ENCODE measurements around the gene CHRND. TPM values are rescaled to one million over a fixed set of nuclear protein-coding genes. Genes with fewer than 3 reads are reported as not detected.

Gene CHRND
- total RNA-seq, 1 experiment from 2014 or later, result not detected

- TF ChIP-seq ZNF512 (CRISPR knock-in tag; IDR thresholded peaks at IDR 0.05; ENCODE audit: borderline replicate concordance) (no peak), ZNF532 (CRISPR knock-in tag; IDR thresholded peaks at IDR 0.05; ENCODE audit: borderline replicate concordance) (no peak)
Observed at GRCh38 chr2:232533944-232534710, 8.2 kb downstream of the CHRND start (continued).

- peaks cover 4% of the 10 kb centered on the region; the same call in 1 of the 2 replicates for H3K36me3 Mint-ChIP-seq
- peaks cover 13% of the 10 kb centered on the region for H3K27me3 Mint-ChIP-seq (ENCODE audit: low read depth)
- no peak for DNase-seq (ENCODE audit: low spot score)
- CTCF ChIA-PET, result interaction anchor here (2.4 to 4.5 kb wide), 2 partner anchors 12 to 168 kb away, joined by 7 to 36 read pairs; no protein-coding TSS in a partner anchor
- H3K4me3 Mint-ChIP-seq, result no peak overlapping the region
- POLR2A ChIA-PET, result no interaction called here
- peaks cover 11% of the 10 kb centered on the region for H3K9me3 Mint-ChIP-seq
- H3K4me1 Mint-ChIP-seq, result peaks cover 30% of the 10 kb centered on the region
- ATAC-seq, result no peak
- TF ChIP-seq CBFB (CRISPR knock-in tag; IDR thresholded peaks at IDR 0.05; ENCODE audit: low read depth) (no peak), CDX4 (CRISPR knock-in tag; IDR thresholded peaks at IDR 0.05; ENCODE audit: borderline replicate concordance) (no peak), SOX15 (CRISPR knock-in tag; IDR thresholded peaks at IDR 0.05) (no peak), SMAD4 (CRISPR knock-in tag; IDR thresholded peaks at IDR 0.05) (no peak), ZNF232 (CRISPR knock-in tag; IDR thresholded peaks at IDR 0.05) (no peak), FOXJ3 (CRISPR knock-in tag; IDR thresholded peaks at IDR 0.05; ENCODE audit: borderline replicate concordance) (no peak)
- H3K27ac Mint-ChIP-seq, result no peak overlapping the region
Observed at GRCh38 chr2:232534940-232535651, 9.1 kb downstream of the CHRND start.

GRCh38 chr2:232535761-232536530, 10.0 kb downstream of the CHRND start:
- H3K4me3 Mint-ChIP-seq, result no peak overlapping the region
- POLR2A ChIA-PET, result no interaction called here
- TF ChIP-seq NR1H2 (CRISPR knock-in tag; IDR thresholded peaks at IDR 0.05) (no peak), ZNF423 (CRISPR knock-in tag; IDR thresholded peaks at IDR 0.05) (no peak), KAT7 (CRISPR knock-in tag; IDR thresholded peaks at IDR 0.05; ENCODE audit: borderline replicate concordance) (no peak), ERG (CRISPR knock-in tag; IDR thresholded peaks at IDR 0.05) (no peak), IRF1 (CRISPR knock-in tag; IDR thresholded peaks at IDR 0.05) (no peak), PRDM15 (CRISPR knock-in tag; IDR thresholded peaks at IDR 0.05) (no peak), ETV6 (CRISPR knock-in tag; IDR thresholded peaks at IDR 0.05) (no peak), ZNF232 (CRISPR knock-in tag; IDR thresholded peaks at IDR 0.05) (no peak), ZNF671 (CRISPR knock-in tag; IDR thresholded peaks at IDR 0.05) (no peak), TEAD1 (CRISPR knock-in tag; IDR thresholded peaks at IDR 0.05) (no peak), RORB (CRISPR knock-in tag; IDR thresholded peaks at IDR 0.05) (no peak)

More at GRCh38 chr2:232535761-232536530, 10.0 kb downstream of the CHRND start:
- CTCF ChIA-PET, result no interaction called here
- H3K36me3 Mint-ChIP-seq, result peaks cover 4% of the 10 kb centered on the region; the same call in 1 of the 2 replicates
- H3K4me1 Mint-ChIP-seq, result peaks cover 25% of the 10 kb centered on the region
- no peak for ATAC-seq
- peaks cover 15% of the 10 kb centered on the region for H3K27me3 Mint-ChIP-seq (ENCODE audit: low read depth)
- DNase-seq (ENCODE audit: low spot score), result no peak
- H3K9me3 Mint-ChIP-seq, result peaks cover 11% of the 10 kb centered on the region
- no peak overlapping the region for H3K27ac Mint-ChIP-seq
